ENCODE results near the gene C2. TPM values are rescaled to one million over a fixed set of nuclear protein-coding genes. Genes with fewer than 3 reads are reported as not detected.

Gene C2
- polyA plus RNA-seq, 1 of the 3 experiments (the other 2 are of a cell fraction), result 0.43 TPM

- TF ChIP-seq NRF1 (IDR thresholded peaks at IDR 0.05; ENCODE audit: low read depth, low read length), result peak; percentile 46; the same call in 1 of the 2 replicates
- peak; percentile 94 for TF ChIP-seq USF1 (IDR thresholded peaks at IDR 0.05; ENCODE audit: borderline replicate concordance, low read depth)
- 0 out of 2 replicates have a peak, but pooled peaks have one; percentile 20 for TF ChIP-seq GABPA (IDR thresholded peaks at IDR 0.05; ENCODE audit: low read depth)
- no peak for TF ChIP-seq EZH2phosphoT487 (IDR thresholded peaks at IDR 0.05; ENCODE audit: borderline replicate concordance, low read depth)
- TF ChIP-seq TCF12 (IDR thresholded peaks at IDR 0.05), result no peak
- TF ChIP-seq ELF1 (IDR thresholded peaks at IDR 0.05), result no peak
- no peak for TF ChIP-seq FOXM1 (IDR thresholded peaks at IDR 0.05; ENCODE audit: low read depth)
- TF ChIP-seq EP300 (IDR thresholded peaks at IDR 0.05; ENCODE audit: borderline replicate concordance in 1 of 2, low read depth in 1 of 2, low read length in 1 of 2), result no peak
- no peak for TF ChIP-seq RCOR1 (IDR thresholded peaks at IDR 0.05; ENCODE audit: low read length)
- peak; percentile 76; the same call in 1 of the 2 replicates for TF ChIP-seq MAX (IDR thresholded peaks at IDR 0.05; ENCODE audit: low read depth)
- TF ChIP-seq CHD2 (IDR thresholded peaks at IDR 0.05; ENCODE audit: low read length, partially characterized antibody), result no peak
- TF ChIP-seq PBX3 (IDR thresholded peaks at IDR 0.05), result no peak; the same call in 1 of the 2 replicates
- no peak for TF ChIP-seq CTCF (IDR thresholded peaks at IDR 0.05)
- TF ChIP-seq USF2 (IDR thresholded peaks at IDR 0.05; ENCODE audit: borderline replicate concordance, low read depth, low read length), result peak; percentile 82
- no peak for TF ChIP-seq MEF2A (IDR thresholded peaks at IDR 0.05; ENCODE audit: borderline replicate concordance, low read depth)
- TF ChIP-seq NFIC (IDR thresholded peaks at IDR 0.05; ENCODE audit: borderline replicate concordance), result no peak
- no peak for TF ChIP-seq FOSL2 (IDR thresholded peaks at IDR 0.05; ENCODE audit: borderline replicate concordance, low read depth)
- TF ChIP-seq TEAD4 (IDR thresholded peaks at IDR 0.05; ENCODE audit: borderline replicate concordance, insufficient read depth), result no peak
- TF ChIP-seq RAD21 (IDR thresholded peaks at IDR 0.05; ENCODE audit: low read length), result no peak; the same call in 1 of the 2 replicates
- TF ChIP-seq TAF1 (IDR thresholded peaks at IDR 0.05; ENCODE audit: borderline replicate concordance, low read depth, low read length), result 0 out of 2 replicates have a peak, but pooled peaks have one; percentile 51
- 0 out of 2 replicates have a peak, but pooled peaks have one; percentile 10 for TF ChIP-seq JUND (IDR thresholded peaks at IDR 0.05)
- TF ChIP-seq MXI1 (IDR thresholded peaks at IDR 0.05; ENCODE audit: low read depth, low read length), result no peak; the same call in 1 of the 2 replicates
- TF ChIP-seq RXRA (IDR thresholded peaks at IDR 0.05; ENCODE audit: borderline replicate concordance, low read depth), result no peak
Measured at GRCh38 chr6:31897612-31898382, 29.7 kb upstream of the C2 start, which contains the start of gene EHMT2 (continued).

All from SK-N-SH (cell line).